Naive thymus-derived CD4-positive, alpha-beta T cell (primary cell): ENCODE measurements around the gene H2AZ2. TPM values are rescaled to one million over a fixed set of nuclear protein-coding genes. Genes with fewer than 3 reads are reported as not detected.
A peak's percentile ranks its signal among the peaks of the same experiment; 100 is the strongest.

Experiments used
- ATAC-seq: fragments of 150-1000 bp; cut with Tn5 transposase; 2 replicates; pipeline ENCODE4 v1.10.0; 2021; ENCODE audit warnings: mild to moderate bottlenecking, moderate library complexity
- CTCF ChIA-PET: fragments of 350-600 bp; sonication (Branson Sonifier 250); formaldehyde crosslinking; loops from one replicate; lab custom pipeline; 2021; ENCODE audit warnings: antibody characterized with exemption; lab: Charles Lee
- POLR2A ChIA-PET: fragments of 350-600 bp; sonication (Branson Sonifier 250); formaldehyde crosslinking; loops from one replicate; lab custom pipeline; 2021; ENCODE audit warnings: antibody characterized with exemption, inconsistent platforms; lab: Charles Lee
- DNase-seq, 9 donors: peaks; one replicate each; pipeline versions ENCODE4 v3.0.0 to v3.0.0-alpha.2; 2020 to 2022; ENCODE audit warnings: mixed read lengths in 1 of 9
- H3K27ac ChIP-seq: one replicate; pipeline ENCODE4 v1.7.0; 2013; ENCODE audit warnings: mild to moderate bottlenecking, low read depth, low read length, moderate library complexity
- H3K27me3 ChIP-seq, 2 donors: one replicate each; pipeline ENCODE4 v1.7.0; 2013; ENCODE audit warnings: low read length in 2 of 2, mild to moderate bottlenecking in 2 of 2, moderate library complexity in 2 of 2; ENCODE audit not compliant: control insufficient read depth in 2 of 2, insufficient read depth in 2 of 2
- H3K36me3 ChIP-seq, 3 experiments: 1 replicate in 2 of 3; 2 replicates in 1 of 3; pipeline ENCODE4 v1.7.0; 2013; ENCODE audit warnings: low read length in 3 of 3, mild to moderate bottlenecking in 3 of 3, moderate library complexity in 1 of 3; ENCODE audit not compliant: insufficient read depth in 3 of 3, control insufficient read depth in 2 of 3
- H3K4me1 ChIP-seq, 2 donors: one replicate each; pipeline ENCODE4 v1.7.0; 2013; ENCODE audit warnings: low read length in 2 of 2, mild to moderate bottlenecking in 2 of 2, moderate library complexity in 1 of 2; ENCODE audit not compliant: control insufficient read depth in 2 of 2, insufficient read depth in 2 of 2
- H3K4me3 ChIP-seq: 2 replicates; pipeline ENCODE4 v1.7.0; 2013; ENCODE audit warnings: mild to moderate bottlenecking, low read length
- H3K9me3 ChIP-seq, 3 experiments: 1 replicate in 2 of 3; 2 replicates in 1 of 3; pipeline ENCODE4 v1.7.0; 2013; ENCODE audit warnings: low read length in 3 of 3; ENCODE audit not compliant: control insufficient read depth in 2 of 3
- H3K27ac Mint-ChIP-seq, 9 donors: one replicate each; pipeline ENCODE4 v1.8.0; 2020 to 2022; ENCODE audit warnings: mixed read lengths in 9 of 9, mild to moderate bottlenecking in 8 of 9, moderate library complexity in 5 of 9, inconsistent platforms in 2 of 9
- H3K27me3 Mint-ChIP-seq, 5 donors: one replicate each; pipeline ENCODE4 v1.8.0; 2021 to 2022; ENCODE audit warnings: mixed read lengths in 5 of 5, mild to moderate bottlenecking in 1 of 5
- H3K36me3 Mint-ChIP-seq, 5 donors: one replicate each; pipeline ENCODE4 v1.8.0; 2020 to 2022; ENCODE audit warnings: mixed read lengths in 5 of 5, mild to moderate bottlenecking in 3 of 5, inconsistent platforms in 1 of 5
- H3K4me1 Mint-ChIP-seq, 7 donors: one replicate each; pipeline ENCODE4 v1.8.0; 2020 to 2022; ENCODE audit warnings: mixed read lengths in 7 of 7, mild to moderate bottlenecking in 3 of 7, inconsistent platforms in 1 of 7
- H3K4me3 Mint-ChIP-seq, 10 donors: one replicate each; pipeline ENCODE4 v1.8.0; 2020 to 2022; ENCODE audit warnings: mild to moderate bottlenecking in 10 of 10, mixed read lengths in 10 of 10, moderate library complexity in 6 of 10, inconsistent platforms in 2 of 10
- H3K9me3 Mint-ChIP-seq, 11 donors: one replicate each; pipeline ENCODE4 v1.8.0; 2020 to 2022; ENCODE audit warnings: mixed read lengths in 11 of 11, mild to moderate bottlenecking in 4 of 11, inconsistent platforms in 1 of 11, moderate library complexity in 1 of 11
- intact Hi-C, 2 donors: fragments of 100-400 bp; cut with micrococcal nuclease; formaldehyde crosslinking; loops; one replicate each; pipeline ENCODE4 v1.15.1; 2023
- polyA plus RNA-seq, 2 donors: library from polyadenylated mRNA; unstranded; fragments of 300-500 nt; fragmentation: Illumina TruSeq; gene quantifications; one replicate each; pipeline ENCODE4 v1.2.3, GENCODE V29; 2021
- total RNA-seq, 6 experiments: library from RNA in 5 of 6; stranded (reverse) in 5 of 6; gene quantifications; 1 replicate in 5 of 6; 2 replicates in 1 of 6; pipeline ENCODE4 v1.2.3 and lab custom pipeline; 2021 to 2026

H2AZ2 gene
- total RNA-seq (100 to 1,000 TPM; 141 to 284 (median 143) TPM), polyA plus RNA-seq (100 to 1,000 TPM; 202 to 252 TPM), total RNA-seq (lab: John Stamatoyannopoulos, UW) (195 reads per million, percentile 93 among the genes with 10 or more reads in this experiment)

- no peaks in the 10 kb centered on the region for H3K9me3 ChIP-seq
- peak within 1 kb of the TSS; percentile 95 to 100 (median 98) for H3K27ac Mint-ChIP-seq
- H3K27ac ChIP-seq: peak within 1 kb of the TSS; percentile 96
- peak within 1 kb of the TSS; percentile 91 for H3K4me3 ChIP-seq
- DNase-seq (peak; percentile 98 to 100 (median 99)), ATAC-seq (peak; percentile 89)
- H3K4me3 Mint-ChIP-seq: peak within 1 kb of the TSS; percentile 89 to 99 (median 96)
- peaks cover 18 to 54% (median 30%) of the 10 kb centered on the region in 7 donors for H3K4me1 Mint-ChIP-seq
- POLR2A ChIA-PET: interaction anchor here (0.6 to 5.7 kb wide), 23 partner anchors 9 to 733 kb away, joined by 3 to 60 read pairs (median 8); partner anchors contain the start of genes DDX56, NUDCD3, OGDH and PPIA
- CTCF ChIA-PET: interaction anchor here (0.7 to 2.2 kb wide), 8 partner anchors 9 to 288 kb away, joined by 3 to 8 read pairs (median 4); no protein-coding TSS in a partner anchor
- H3K36me3 Mint-ChIP-seq: peaks cover 0 to 3% (median 0%) of the 10 kb centered on the region in 5 donors
- peaks cover 0 to 2% (median 0%) of the 10 kb centered on the region in 5 donors for H3K27me3 Mint-ChIP-seq
- intact Hi-C loops: loop anchor here (1.0 to 5.0 kb wide), 30 partner anchors 9 to 921 kb away; partner anchors contain the start of genes MYO1G (in 2 of the 2), NUDCD3 (in 2 of the 2), OGDH (in 2 of the 2) and PURB (in 2 of the 2)
- peaks cover 0 to 11% of the 10 kb centered on the region in 2 donors for H3K4me1 ChIP-seq
- no peaks in the 10 kb centered on the region for H3K27me3 ChIP-seq
- H3K36me3 ChIP-seq: no peaks in the 10 kb centered on the region
- H3K9me3 Mint-ChIP-seq: peaks cover 0 to 2% (median 0%) of the 10 kb centered on the region in 11 donors
Measured at GRCh38 chr7:44847920-44848634, at the start of gene H2AZ2. Gene H2AZ2, minus strand, starts transcription at chr7:44848087. Its CDS starts 116 bp downstream, at chr7:44847971.

- CTCF ChIA-PET: no interaction called here
- POLR2A ChIA-PET: no interaction called here
- H3K36me3 Mint-ChIP-seq: no peaks in the 10 kb centered on the region
- H3K27me3 ChIP-seq: no peaks in the 10 kb centered on the region
- H3K27me3 Mint-ChIP-seq: no peaks in the 10 kb centered on the region
- peak; percentile 37 for ATAC-seq
- H3K27ac Mint-ChIP-seq: peak overlapping the region in 1 of 9 donors; percentile 68
- H3K4me3 Mint-ChIP-seq: peak overlapping the region in 1 of 10 donors; percentile 23
- intact Hi-C loops: no loop called here
- no peak overlapping the region for H3K27ac ChIP-seq
- peaks cover 0 to under 1% of the 10 kb centered on the region in 2 donors for H3K4me1 ChIP-seq
- no peaks in the 10 kb centered on the region for H3K36me3 ChIP-seq
- H3K4me3 ChIP-seq: no peak overlapping the region
- DNase-seq: no peak
- H3K9me3 ChIP-seq: no peaks in the 10 kb centered on the region
- peaks cover 4 to 19% (median 12%) of the 10 kb centered on the region in 7 donors for H3K4me1 Mint-ChIP-seq
- no peaks in the 10 kb centered on the region for H3K9me3 Mint-ChIP-seq
Measured at GRCh38 chr7:44897309-44897708, 49.4 kb upstream of the H2AZ2 start.

- H3K27ac ChIP-seq: no peak overlapping the region
- H3K4me1 Mint-ChIP-seq: peaks cover 19 to 36% (median 30%) of the 10 kb centered on the region in 7 donors
- no peaks in the 10 kb centered on the region for H3K36me3 ChIP-seq
- H3K27ac Mint-ChIP-seq: no peak overlapping the region
- ATAC-seq: no peak
- ChIA-PET POLR2A (interaction anchor here (0.8 to 1.9 kb wide), 2 partner anchors 10 to 14 kb away, joined by 3 to 8 read pairs; partner anchors contain the start of gene PURB), CTCF (no interaction called here)
- H3K4me1 ChIP-seq: peaks cover 16 to 19% of the 10 kb centered on the region in 2 donors
- no peaks in the 10 kb centered on the region for H3K9me3 Mint-ChIP-seq
- no peak overlapping the region for H3K4me3 Mint-ChIP-seq
- no peaks in the 10 kb centered on the region for H3K27me3 ChIP-seq
- H3K9me3 ChIP-seq: no peaks in the 10 kb centered on the region
- H3K27me3 Mint-ChIP-seq: no peaks in the 10 kb centered on the region
- no peak for DNase-seq
- H3K36me3 Mint-ChIP-seq: peaks cover 0 to 4% (median 0%) of the 10 kb centered on the region in 5 donors
- H3K4me3 ChIP-seq: no peak overlapping the region
- intact Hi-C loops: no loop called here
Measured at GRCh38 chr7:44894888-44895580, 47.1 kb upstream of the H2AZ2 start.

GRCh38 chr7:44893710-44894234 is 45.9 kb upstream of the H2AZ2 start:
- Histone ChIP-seq H3K9me3 (no peaks in the 10 kb centered on the region), H3K4me3 (no peak overlapping the region), H3K36me3 (no peaks in the 10 kb centered on the region), H3K4me1 (peaks cover 16 to 19% of the 10 kb centered on the region in 2 donors), H3K27me3 (no peaks in the 10 kb centered on the region), H3K27ac (no peak overlapping the region)
- CTCF ChIA-PET: no interaction called here
- H3K36me3 Mint-ChIP-seq: peaks cover 0 to 4% (median 0%) of the 10 kb centered on the region in 5 donors
- intact Hi-C loops: no loop called here
- H3K27me3 Mint-ChIP-seq: no peaks in the 10 kb centered on the region
- ATAC-seq (no peak), DNase-seq (no peak)
- POLR2A ChIA-PET: interaction anchor here (0.6 to 1.9 kb wide), 2 partner anchors 9 to 95 kb away, joined by 3 to 8 read pairs; partner anchors contain the start of gene PURB
- no peaks in the 10 kb centered on the region for H3K9me3 Mint-ChIP-seq
- H3K27ac Mint-ChIP-seq: peak overlapping the region in 2 of 9 donors; percentile 13 to 94
- H3K4me1 Mint-ChIP-seq: peaks cover 22 to 39% (median 30%) of the 10 kb centered on the region in 7 donors
- no peak overlapping the region for H3K4me3 Mint-ChIP-seq

GRCh38 chr7:44891791-44892190 is 43.9 kb upstream of the H2AZ2 start:
- ChIA-PET CTCF (interaction anchor here (0.6 to 1.3 kb wide), 3 partner anchors 7 to 56 kb away, joined by 3 to 4 read pairs (median 3); no protein-coding TSS in a partner anchor), POLR2A (interaction anchor here (0.5 to 1.2 kb wide), 2 partner anchors 10 to 286 kb away, joined by 3 to 5 read pairs; partner anchors contain the start of gene OGDH)
- no peaks in the 10 kb centered on the region for H3K9me3 Mint-ChIP-seq
- ATAC-seq (no peak), DNase-seq (no peak)
- intact Hi-C loops: no loop called here
- peaks cover 18 to 43% (median 26%) of the 10 kb centered on the region in 7 donors for H3K4me1 Mint-ChIP-seq
- peak overlapping the region; percentile 4 to 76 (median 54) for H3K4me3 Mint-ChIP-seq
- Histone ChIP-seq H3K27me3 (no peaks in the 10 kb centered on the region), H3K36me3 (no peaks in the 10 kb centered on the region), H3K27ac (peak overlapping the region; percentile 62), H3K4me3 (no peak overlapping the region), H3K4me1 (peaks cover 16 to 24% of the 10 kb centered on the region in 2 donors), H3K9me3 (no peaks in the 10 kb centered on the region)
- peaks cover 0 to 4% (median 0%) of the 10 kb centered on the region in 5 donors for H3K36me3 Mint-ChIP-seq
- H3K27me3 Mint-ChIP-seq: no peaks in the 10 kb centered on the region
- peak overlapping the region; percentile 80 to 99 (median 95) for H3K27ac Mint-ChIP-seq
